Retinal pigment epithelial cell (primary cell): ENCODE data around the gene JAK3.
"Not testable (repeated sequence)": the region's sequence is repeated elsewhere in the genome, so short reads cannot be mapped to it uniquely, and the experiment has no call there.

Experiments used
- DNase-seq: peaks from one replicate; pipeline ENCODE4 v3.0.0-alpha.2; 2010; ENCODE audit warnings: low read depth
- H3K4me3 ChIP-seq: 2 replicates; pipeline ENCODE4 v1.5.1; 2011; ENCODE audit warnings: mild to moderate bottlenecking, low read length, control low read depth, moderate library complexity
- CTCF ChIP-seq: conservative IDR thresholded peaks from 2 replicates; pipeline ENCODE4 v1.5.1; 2011; ENCODE audit warnings: low read depth, low read length, control low read depth, inconsistent platforms

Gene JAK3

GRCh38 chr19:17778968-17779929 lies 68.5 kb downstream of the JAK3 start:
- peak overlapping the region; percentile 21 for H3K4me3 ChIP-seq
- no peak for DNase-seq
- TF ChIP-seq CTCF: no peak

- H3K4me3 ChIP-seq: peak overlapping the region; percentile 21
- no peak for TF ChIP-seq CTCF
- DNase-seq: no peak
These were observed 69.4 kb downstream of the JAK3 start for GRCh38 chr19:17778251-17778967.

- not testable (repeated sequence) for H3K4me3 ChIP-seq, DNase-seq
These were observed 69.9 kb downstream of the JAK3 start for GRCh38 chr19:17777840-17778239.

GRCh38 chr19:17775991-17776803 lies 71.6 kb downstream of the JAK3 start:
- DNase-seq: no peak
- no peak overlapping the region for H3K4me3 ChIP-seq
- no peak for TF ChIP-seq CTCF

- no peak overlapping the region for H3K4me3 ChIP-seq
- DNase-seq: no peak
- peak; percentile 71 for TF ChIP-seq CTCF
These were observed 72.4 kb downstream of the JAK3 start for GRCh38 chr19:17775245-17775927.
